Inferior parietal cortex (tissue), 1 donor: ENCODE measurements around the gene FAM216B.

ENCODE experiments used
- DNase-seq: peaks from one replicate; pipeline ENCODE4 v3.0.0-alpha.2; 2016; ENCODE audit errors: extremely low spot score

The FAM216B gene

GRCh38 chr13:42834946-42835345 is 53.6 kb downstream of the FAM216B start:
- no peak for DNase-seq

- DNase-seq, result no peak
These were observed 55.7 kb downstream of the FAM216B start for GRCh38 chr13:42836930-42837690.
